Esophagus (tissue), 2 donors: ENCODE results near the gene BCLAF1. TPM values are rescaled to one million over a fixed set of nuclear protein-coding genes. Genes with fewer than 3 reads are reported as not detected.

Source experiments
- H3K27ac ChIP-seq, 2 donors: one replicate each; pipeline ENCODE4 v1.5.1; 2013; ENCODE audit warnings: low read depth in 2 of 2, mild to moderate bottlenecking in 2 of 2, inconsistent platforms in 1 of 2, low read length in 1 of 2, moderate library complexity in 1 of 2
- H3K27me3 ChIP-seq, 2 donors: one replicate each; pipeline ENCODE4 v1.6.1; 2013; ENCODE audit warnings: low read length in 2 of 2, control low read depth in 1 of 2, mild to moderate bottlenecking in 1 of 2; ENCODE audit not compliant: insufficient read depth in 2 of 2, control insufficient read depth in 1 of 2
- H3K36me3 ChIP-seq, 2 donors: one replicate each; pipeline ENCODE4 v1.6.1; 2013; ENCODE audit warnings: low read length in 1 of 2; ENCODE audit not compliant: control insufficient read depth in 2 of 2, insufficient read depth in 2 of 2
- H3K4me1 ChIP-seq, 2 donors: one replicate each; pipeline ENCODE4 v1.6.1; 2013; ENCODE audit warnings: low read length in 1 of 2; ENCODE audit not compliant: control insufficient read depth in 2 of 2, insufficient read depth in 2 of 2
- H3K4me3 ChIP-seq, 2 donors: one replicate each; pipeline ENCODE4 v1.5.1; 2013; ENCODE audit warnings: low read length in 2 of 2, mild to moderate bottlenecking in 2 of 2, low read depth in 1 of 2, moderate library complexity in 1 of 2
- H3K9me3 ChIP-seq, 2 donors: one replicate each; pipeline ENCODE4 v1.6.1; 2013; ENCODE audit warnings: mild to moderate bottlenecking in 2 of 2, low read depth in 1 of 2, low read length in 1 of 2, moderate library complexity in 1 of 2; ENCODE audit not compliant: control insufficient read depth in 2 of 2, insufficient read depth in 1 of 2
- WGBS, 2 donors: extraction: QIAGEN DNeasy Blood & Tissue Kit; methylation state at CpG; one replicate each; pipeline ENCODE4 v1.1.7; 2013; 5-methylcytosine and 5-hydroxymethylcytosine counted together
- polyA plus RNA-seq, 2 donors: library from polyadenylated mRNA; stranded (reverse); fragments of 200-250 nt; gene quantifications; one replicate each; pipeline ENCODE4 v1.2.3, GENCODE V29; 2013
- donor health status: healthy with polysubstance abuse.
- donor health status: Bipolar disorder and iron deficiency.

The BCLAF1 gene
- polyA plus RNA-seq, 2 donors = 20.3 to 22.4 TPM

GRCh38 chr6:136289327-136289578, 393 bp downstream of the BCLAF1 start:
- H3K4me3 ChIP-seq = peak overlapping the region; percentile 90 to 95
- H3K4me1 ChIP-seq = peaks cover 0 to 6% of the 10 kb centered on the region in 2 donors
- H3K9me3 ChIP-seq = no peaks in the 10 kb centered on the region
- peak overlapping the region; percentile 99 to 100 for H3K27ac ChIP-seq
- WGBS, 2 donors = 0% methylated on average over 34 of the region's 34 CpGs
- no peaks in the 10 kb centered on the region for H3K36me3 ChIP-seq
- H3K27me3 ChIP-seq = no peaks in the 10 kb centered on the region

DNA sequence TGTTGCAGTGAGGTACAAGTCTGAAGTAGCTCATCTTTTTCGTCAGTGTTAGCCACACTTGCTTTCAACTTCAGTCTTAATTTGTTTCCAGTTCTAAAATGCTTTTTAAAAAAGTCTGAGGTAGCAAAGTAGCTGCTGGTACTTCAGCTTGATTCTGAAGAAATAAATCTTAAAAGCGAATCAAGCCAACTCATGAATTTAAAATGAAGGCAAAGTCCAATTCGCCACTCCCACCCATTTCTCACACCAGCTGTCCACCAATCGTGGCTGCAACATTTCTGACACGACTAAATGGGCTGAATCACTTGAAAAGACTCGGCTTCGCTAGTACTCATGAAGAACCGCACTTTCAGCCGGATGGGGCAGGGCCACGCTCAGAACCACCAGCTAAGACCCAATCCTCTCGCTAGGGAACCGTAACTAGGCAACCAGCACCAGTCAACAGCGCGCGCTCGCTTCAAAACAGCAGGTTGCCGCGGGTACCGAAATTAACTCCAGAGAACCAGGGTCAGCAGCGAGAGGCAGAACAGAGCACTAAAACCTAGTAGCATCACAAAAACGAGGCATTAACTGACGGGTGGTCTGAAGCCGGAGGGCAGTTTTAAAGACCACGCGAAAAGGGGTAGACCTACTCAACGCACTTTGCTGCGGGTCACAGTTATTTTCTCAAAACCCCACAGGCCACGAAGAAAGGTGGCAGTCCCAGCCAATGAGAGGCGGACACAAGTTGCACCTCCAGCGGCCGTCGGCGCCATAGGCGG, 900 bp downstream of the BCLAF1 start:
- H3K36me3 ChIP-seq = no peaks in the 10 kb centered on the region
- H3K4me3 ChIP-seq = peak overlapping the region; percentile 90 to 95
- 0 to 1% methylated on average over 34 of the region's 34 CpGs for WGBS, 2 donors
- H3K4me1 ChIP-seq = peaks cover 0 to 6% of the 10 kb centered on the region in 2 donors
- peak overlapping the region; percentile 99 to 100 for H3K27ac ChIP-seq
- no peaks in the 10 kb centered on the region for H3K9me3 ChIP-seq
- no peaks in the 10 kb centered on the region for H3K27me3 ChIP-seq

GRCh38 chr6:136284909-136285308, 4.7 kb downstream of the BCLAF1 start:
- H3K4me3 ChIP-seq = no peak overlapping the region
- H3K36me3 ChIP-seq = no peaks in the 10 kb centered on the region
- H3K27me3 ChIP-seq = no peaks in the 10 kb centered on the region
- peaks cover 0 to 8% of the 10 kb centered on the region in 2 donors for H3K4me1 ChIP-seq
- H3K27ac ChIP-seq = peak overlapping the region in 1 of 2 donors; percentile 13
- H3K9me3 ChIP-seq = no peaks in the 10 kb centered on the region
- WGBS, 2 donors = 13% methylated on average over 2 of the region's 2 CpGs

- H3K9me3 ChIP-seq = no peaks in the 10 kb centered on the region
- H3K4me3 ChIP-seq = no peak overlapping the region
- no peaks in the 10 kb centered on the region for H3K36me3 ChIP-seq
- no peaks in the 10 kb centered on the region for H3K27me3 ChIP-seq
- peaks cover 0 to 8% of the 10 kb centered on the region in 2 donors for H3K4me1 ChIP-seq
- H3K27ac ChIP-seq = peak overlapping the region in 1 of 2 donors; percentile 4
- WGBS, 2 donors = 57 to 63% methylated on average over 4 of the region's 4 CpGs
Measured at GRCh38 chr6:136282906-136283305, 6.7 kb downstream of the BCLAF1 start.

GRCh38 chr6:136280032-136280609, 9.5 kb downstream of the BCLAF1 start:
- H3K27me3 ChIP-seq = no peaks in the 10 kb centered on the region
- no peaks in the 10 kb centered on the region for H3K9me3 ChIP-seq
- H3K36me3 ChIP-seq = no peaks in the 10 kb centered on the region
- 75 to 85% methylated on average over 3 of the region's 3 CpGs for WGBS, 2 donors
- H3K4me1 ChIP-seq = peaks cover 0 to 4% of the 10 kb centered on the region in 2 donors
- H3K27ac ChIP-seq = no peak overlapping the region
- H3K4me3 ChIP-seq = no peak overlapping the region

- Histone ChIP-seq H3K4me3 (no peak overlapping the region), H3K9me3 (no peaks in the 10 kb centered on the region), H3K27me3 (no peaks in the 10 kb centered on the region), H3K4me1 (no peaks in the 10 kb centered on the region), H3K27ac (no peak overlapping the region), H3K36me3 (peaks cover 0 to 5% of the 10 kb centered on the region in 2 donors)
- WGBS, 2 donors = 89 to 91% methylated on average over 1 of the region's 1 CpG
Measured at GRCh38 chr6:136274062-136274461, 15.6 kb downstream of the BCLAF1 start.

DNA sequence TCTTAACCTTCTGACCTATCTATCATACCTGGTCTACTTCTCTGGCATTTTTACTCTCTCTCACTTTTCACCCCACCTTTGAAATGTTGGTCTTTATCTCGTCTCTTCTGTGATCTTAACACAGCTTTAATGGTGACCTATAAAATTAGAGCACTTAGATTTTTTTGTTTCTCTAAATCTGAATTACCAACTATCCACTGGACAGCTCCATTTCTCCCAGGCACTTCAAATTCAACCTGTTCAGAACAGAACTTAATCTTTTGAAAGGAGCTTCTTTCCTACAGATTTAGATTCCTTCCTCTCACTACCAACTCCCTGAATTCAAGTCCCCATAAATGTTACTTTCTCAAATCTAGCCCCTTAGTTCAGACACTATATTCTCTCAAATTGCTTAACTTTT, 24.5 kb downstream of the BCLAF1 start:
- Histone ChIP-seq H3K9me3 (no peaks in the 10 kb centered on the region), H3K36me3 (peaks cover 6 to 7% of the 10 kb centered on the region in 2 donors), H3K27ac (no peak overlapping the region), H3K4me1 (no peaks in the 10 kb centered on the region), H3K4me3 (no peak overlapping the region), H3K27me3 (no peaks in the 10 kb centered on the region)
- 84 to 94% methylated on average over 1 of the region's 1 CpG for whole genome bisulfite sequencing, 2 donors

GRCh38 chr6:136262940-136263339, 26.7 kb downstream of the BCLAF1 start:
- H3K27ac ChIP-seq = no peak overlapping the region
- H3K4me3 ChIP-seq = no peak overlapping the region
- H3K4me1 ChIP-seq = no peaks in the 10 kb centered on the region
- H3K9me3 ChIP-seq = no peaks in the 10 kb centered on the region
- H3K27me3 ChIP-seq = no peaks in the 10 kb centered on the region
- H3K36me3 ChIP-seq = peaks cover 7 to 8% of the 10 kb centered on the region in 2 donors
- WGBS, 2 donors = 65 to 67% methylated on average over 1 of the region's 1 CpG

DNA sequence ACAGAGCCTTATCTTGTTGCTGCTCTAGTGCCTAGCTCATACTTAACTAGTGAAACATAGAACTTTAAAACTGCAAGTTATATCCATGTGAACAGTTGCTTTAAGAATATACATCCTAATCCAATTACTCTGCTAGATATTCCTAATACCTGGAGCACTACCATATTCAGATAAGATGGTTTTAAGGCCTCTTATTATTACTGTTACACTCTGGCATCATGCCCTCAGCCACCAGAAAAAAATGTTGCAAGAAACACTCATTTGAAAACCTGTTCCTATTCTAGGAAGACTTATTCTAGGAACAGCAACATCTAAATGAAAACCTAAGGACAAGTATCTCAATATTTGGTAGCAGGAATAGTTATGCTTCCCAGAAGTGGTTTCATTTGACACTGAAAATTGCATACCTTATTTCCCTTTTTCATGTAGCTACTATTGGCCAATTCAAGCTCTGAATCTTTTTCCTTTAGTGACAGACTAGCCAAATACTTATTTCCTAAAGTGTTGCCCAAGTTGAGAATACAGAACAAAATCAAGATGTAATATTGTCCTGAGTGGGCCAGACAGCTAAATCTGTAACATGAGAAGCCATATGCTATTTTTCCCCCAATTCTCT, 34.7 kb downstream of the BCLAF1 start:
- Histone ChIP-seq H3K4me3 (no peak overlapping the region), H3K27me3 (no peaks in the 10 kb centered on the region), H3K36me3 (peaks cover 0 to 2% of the 10 kb centered on the region in 2 donors), H3K9me3 (no peaks in the 10 kb centered on the region), H3K27ac (no peak overlapping the region), H3K4me1 (peaks cover 0 to under 1% of the 10 kb centered on the region in 2 donors)
